HepG2 (cell line): Measurements from ENCODE around the gene MGST2. TPM values are rescaled to one million over a fixed set of nuclear protein-coding genes. Genes with fewer than 3 reads are reported as not detected.

Source experiments
- ATAC-seq: fragments of 200-7000 bp; cut with Tn5 transposase; 3 replicates; pipeline ENCODE4 v1.9.1; 2020; ENCODE audit warnings: mild to moderate bottlenecking, moderate library complexity
- BruUV-seq: library from RNA; stranded (reverse); fragments of 400-500 nt; replicated peaks from 2 replicates; lab custom pipeline; 2021; lab: Mats Ljungman, UMichigan
- CTCF ChIA-PET: fragments of 300-600 bp; formaldehyde crosslinking; extraction: SDS; loops from one replicate; lab custom pipeline; 2021; ENCODE audit warnings: low total read pairs, inconsistent platforms, low intra/inter-chr PET ratio; lab: Yijun Ruan, JAX
- POLR2A ChIA-PET: fragments of 350-600 bp; sonication (Branson Sonifier 250); formaldehyde crosslinking; loops from one replicate; lab custom pipeline; 2020; ENCODE audit warnings: antibody characterized with exemption, inconsistent platforms; lab: Yijun Ruan, JAX
- DNase-seq: peaks from one replicate; pipeline ENCODE4 v3.0.0-alpha.2; 2015; ENCODE audit warnings: low spot score
- FAIRE-seq: peaks from 3 replicates; lab custom pipeline; 2011; peaks lifted over from hg19 to GRCh38; lab: Jason Lieb, UNC
- H2AFZ ChIP-seq: one replicate; pipeline ENCODE4 v1.6.1; 2011; ENCODE audit warnings: low read length, inconsistent platforms
- H3K27ac ChIP-seq: fragments of 300-600 bp; 3 replicates; pipeline ENCODE4 v1.8.0; 2011; ENCODE audit warnings: mixed run types, mild to moderate bottlenecking, mixed read lengths, low read length, inconsistent platforms; ENCODE audit not compliant: insufficient read depth; ENCODE audit errors: extremely low read length
- H3K27me3 ChIP-seq, 2 experiments: fragments of 200-600 bp in 1 of 2; 2 replicates in 1 of 2; 3 replicates in 1 of 2; pipeline versions ENCODE4 v1.6.0 to v1.8.0; 2011; ENCODE audit warnings: low read length in 2 of 2, mild to moderate bottlenecking in 2 of 2, moderate library complexity in 2 of 2, inconsistent platforms in 1 of 2; ENCODE audit not compliant: insufficient read depth in 2 of 2, control insufficient read depth in 1 of 2
- H3K36me3 ChIP-seq, 2 experiments: fragments of 200-600 bp in 1 of 2; replicated peaks in 1 of 2; 2 replicates in 1 of 2; 3 replicates in 1 of 2; pipeline versions ENCODE4 v1.5.1 to v1.8.0; 2011; ENCODE audit warnings: low read length in 2 of 2, inconsistent platforms in 1 of 2; ENCODE audit not compliant: insufficient read depth in 2 of 2, control insufficient read depth in 1 of 2
- H3K4me1 ChIP-seq: 2 replicates; pipeline ENCODE4 v1.5.1; 2012; ENCODE audit warnings: low read length, inconsistent platforms; ENCODE audit not compliant: insufficient read depth
- H3K4me2 ChIP-seq: 2 replicates; pipeline ENCODE4 v1.6.0; 2011; ENCODE audit warnings: low read depth, low read length, inconsistent platforms
- H3K4me3 ChIP-seq, 3 experiments: fragments of 200-600 bp in 1 of 3; sonication (generic), shearing (Covaris generic) in 1 of 3; replicated peaks in 1 of 3; 2 replicates each; pipeline ENCODE4 v1.5.1; 2011 to 2016; ENCODE audit warnings: low read length in 3 of 3, inconsistent platforms in 2 of 3, low read depth in 2 of 3, mild to moderate bottlenecking in 2 of 3, control low read depth in 1 of 3, mixed read lengths in 1 of 3; ENCODE audit not compliant: insufficient read depth in 1 of 3
- H3K79me2 ChIP-seq: one replicate; pipeline ENCODE4 v1.6.1; 2011; ENCODE audit warnings: low read length, inconsistent platforms; ENCODE audit not compliant: insufficient read depth
- H3K9ac ChIP-seq: 2 replicates; pipeline ENCODE4 v1.6.0; 2011; ENCODE audit warnings: mild to moderate bottlenecking, low read depth, low read length, inconsistent platforms; ENCODE audit not compliant: insufficient read depth
- H3K9me3 ChIP-seq: 2 replicates; pipeline ENCODE4 v1.5.1; 2012; ENCODE audit warnings: mild to moderate bottlenecking, low read length
- H4K20me1 ChIP-seq: 2 replicates; pipeline ENCODE4 v1.6.0; 2011; ENCODE audit warnings: inconsistent platforms, mild to moderate bottlenecking, low read length, moderate library complexity; ENCODE audit not compliant: insufficient read depth
- ARNT2 ChIP-seq: sonication (generic); formaldehyde crosslinking; IDR thresholded peaks from 2 replicates; pipeline ENCODE4 v1.8.0; 2022; ENCODE audit warnings: mild to moderate bottlenecking, low read depth, missing genetic modification reagents, moderate library complexity
- ATF7-NPFF ChIP-seq: sonication (generic); formaldehyde crosslinking; IDR thresholded peaks from 2 replicates; pipeline ENCODE4 v1.8.1; 2023; ENCODE audit warnings: mild to moderate bottlenecking, low read depth, missing genetic modification reagents, moderate library complexity
- SMC3 ChIP-seq: IDR thresholded peaks from 2 replicates; pipeline ENCODE4 v1.6.1; 2011; ENCODE audit warnings: low read length, improper control_type of control experiment
- ZBTB3 ChIP-seq: sonication (generic); formaldehyde crosslinking; IDR thresholded peaks from 2 replicates; pipeline ENCODE4 v1.4.0; 2020; ENCODE audit warnings: low read depth, mild to moderate bottlenecking, moderate library complexity, missing genetic modification reagents, borderline replicate concordance
- ZFAT ChIP-seq: sonication (generic); formaldehyde crosslinking; conservative IDR thresholded peaks from 2 replicates; pipeline ENCODE4 v1.8.1; 2023; ENCODE audit warnings: missing genetic modification reagents, inconsistent platforms
- ZMYM2 ChIP-seq: sonication (generic); formaldehyde crosslinking; IDR thresholded peaks from 2 replicates; pipeline ENCODE4 v1.8.0; 2022; ENCODE audit warnings: mild to moderate bottlenecking, missing genetic modification reagents
- ZMYM3 ChIP-seq: sonication (generic); formaldehyde crosslinking; IDR thresholded peaks from 2 replicates; pipeline ENCODE4 v1.5.1; 2020; ENCODE audit warnings: mild to moderate bottlenecking, missing genetic modification reagents
- ZNF20 ChIP-seq: sonication (generic); formaldehyde crosslinking; IDR thresholded peaks from 2 replicates; pipeline ENCODE4 v1.4.0; 2020; ENCODE audit warnings: mild to moderate bottlenecking, moderate library complexity, missing genetic modification reagents
- ZNF547 ChIP-seq: sonication (generic); formaldehyde crosslinking; IDR thresholded peaks from 2 replicates; pipeline ENCODE4 v1.5.1; 2020; ENCODE audit warnings: mild to moderate bottlenecking, missing genetic modification reagents
- ZNF737 ChIP-seq: sonication (generic); formaldehyde crosslinking; IDR thresholded peaks from 2 replicates; pipeline ENCODE4 v1.5.0; 2020; ENCODE audit warnings: missing genetic modification reagents, mild to moderate bottlenecking, borderline replicate concordance
- ZNF773 ChIP-seq: sonication (generic); formaldehyde crosslinking; IDR thresholded peaks from 2 replicates; pipeline ENCODE4 v1.4.0; 2020; ENCODE audit warnings: missing genetic modification reagents, borderline replicate concordance
- ZSCAN29 ChIP-seq: sonication (generic); formaldehyde crosslinking; conservative IDR thresholded peaks from 2 replicates; pipeline ENCODE4 v1.4.0; 2020; ENCODE audit warnings: mild to moderate bottlenecking, missing genetic modification reagents
- WGBS: methylation state at CpG from one replicate; pipeline ENCODE4 v1.1.6; 2017; ENCODE audit warnings: low lambda C conversion rate; 5-methylcytosine and 5-hydroxymethylcytosine counted together
- in situ Hi-C: cut with HindIII; loops from 2 replicates; pipeline ENCODE4 v1.10.0; 2017; ENCODE audit warnings: low pct_unique_long_range_greater_than_20kb; ENCODE audit not compliant: extremely low pct_ligation_motif_present
- intact Hi-C: fragments of 100-400 bp; cut with micrococcal nuclease; formaldehyde crosslinking; loops from one replicate; pipeline ENCODE4 v1.10.0; 2022; ENCODE audit not compliant: unreplicated experiment
- polyA plus RNA-seq, 8 experiments: library from polyadenylated mRNA; depleted of rRNA in 3 of 8; stranded (reverse) in 7 of 8; unstranded in 1 of 8; fragments of >200 nt; fragmentation: Illumina TruSeq in 4 of 8; extraction: Trizol in 4 of 8; gene quantifications; 2 replicates each; pipeline versions ENCODE4 v1.2.1 to v1.2.3, GENCODE V29; 2011 to 2016; ENCODE audit warnings: low read depth in 4 of 8, missing spikeins in 1 of 8, mixed read lengths in 1 of 8; ENCODE audit not compliant: insufficient read depth in 1 of 8
- total RNA-seq, 5 experiments: library from RNA; depleted of rRNA; stranded (reverse); fragments of >200 nt; fragmentation: Illumina TruSeq; extraction: Trizol; gene quantifications; 2 replicates each; pipeline ENCODE4 v1.2.3, GENCODE V29; 2016; ENCODE audit warnings: low read depth in 1 of 5
- TF ChIP-seq, protein P1 (sequence below): sonication (generic); formaldehyde crosslinking; IDR thresholded peaks from 2 replicates; pipeline ENCODE4 v1.4.0; 2020; ENCODE audit warnings: mild to moderate bottlenecking, missing genetic modification reagents
- TF ChIP-seq, protein P2 (sequence below): sonication (generic); formaldehyde crosslinking; IDR thresholded peaks from 2 replicates; pipeline ENCODE4 v1.4.0; 2020; ENCODE audit warnings: mild to moderate bottlenecking, missing genetic modification reagents
- TF ChIP-seq, protein P3 (sequence below), 2 experiments: sonication (generic) in 1 of 2; formaldehyde crosslinking in 1 of 2; IDR thresholded peaks; 2 replicates each; pipeline versions ENCODE4 v1.4.0 to v1.6.1; 2018 to 2020; ENCODE audit warnings: missing genetic modification reagents in 2 of 2, borderline replicate concordance in 1 of 2, low read depth in 1 of 2, mild to moderate bottlenecking in 1 of 2, missing biosample characterization in 1 of 2
- TF ChIP-seq, protein P4 (sequence below): sonication (generic); formaldehyde crosslinking; IDR thresholded peaks from 2 replicates; pipeline ENCODE4 v1.4.0; 2020; ENCODE audit warnings: missing genetic modification reagents
- TF ChIP-seq, protein P5 (sequence below): IDR thresholded peaks from 2 replicates; pipeline ENCODE4 v1.6.1; 2016; ENCODE audit warnings: mild to moderate bottlenecking

Gene MGST2
- total and polyA plus RNA-seq, 2 of the 13 experiments (the other 11 are each of a cell fraction or from before 2014, with no cell fraction given) = 205 to 416 TPM

DNA sequence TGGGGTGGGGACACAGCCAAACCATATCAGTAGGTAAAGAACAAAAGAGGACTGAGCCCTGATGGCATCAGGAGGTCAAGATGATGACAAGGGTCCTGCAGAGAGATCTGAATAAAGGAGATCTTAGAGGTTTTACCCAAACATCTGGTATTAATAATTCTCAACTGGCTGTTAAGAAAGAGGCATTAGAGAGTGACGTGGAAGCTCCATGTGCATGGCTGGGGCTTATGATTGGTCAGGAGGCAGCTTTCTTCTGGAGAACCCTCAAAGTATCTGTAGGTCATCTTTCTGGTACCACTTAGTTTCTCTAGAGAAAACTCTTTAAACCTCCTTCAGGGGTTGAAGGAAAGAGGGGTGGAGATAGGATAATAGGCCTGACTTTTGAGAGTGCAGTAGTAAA lies 18.7 kb downstream of the MGST2 start:
- Histone ChIP-seq H3K27me3 (no peaks in the 10 kb centered on the region), H3K9ac (no peak overlapping the region), H3K4me1 (peaks cover 99% of the 10 kb centered on the region), H3K27ac (no peak overlapping the region), H2AFZ (no peak overlapping the region), H3K36me3 (peaks cover 28 to 69% of the 10 kb centered on the region in 2 experiments), H3K9me3 (no peaks in the 10 kb centered on the region), H3K4me2 (no peak overlapping the region), H3K4me3 (no peak overlapping the region), H3K79me2 (peaks cover 83% of the 10 kb centered on the region), H4K20me1 (peaks cover 66% of the 10 kb centered on the region)
- FAIRE-seq (no peak), DNase-seq (no peak), ATAC-seq (no peak)
- TF ChIP-seq, protein P1, sequence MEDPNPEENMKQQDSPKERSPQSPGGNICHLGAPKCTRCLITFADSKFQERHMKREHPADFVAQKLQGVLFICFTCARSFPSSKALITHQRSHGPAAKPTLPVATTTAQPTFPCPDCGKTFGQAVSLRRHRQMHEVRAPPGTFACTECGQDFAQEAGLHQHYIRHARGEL (CRISPR knock-in tag) = no peak
- TF ChIP-seq ZFAT (CRISPR knock-in tag) = no peak
- TF ChIP-seq, protein P2, sequence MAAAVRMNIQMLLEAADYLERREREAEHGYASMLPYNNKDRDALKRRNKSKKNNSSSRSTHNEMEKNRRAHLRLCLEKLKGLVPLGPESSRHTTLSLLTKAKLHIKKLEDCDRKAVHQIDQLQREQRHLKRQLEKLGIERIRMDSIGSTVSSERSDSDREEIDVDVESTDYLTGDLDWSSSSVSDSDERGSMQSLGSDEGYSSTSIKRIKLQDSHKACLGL (CRISPR knock-in tag) = no peak
- TF ChIP-seq ZNF547 (CRISPR knock-in tag) = no peak
- TF ChIP-seq, protein P3, sequence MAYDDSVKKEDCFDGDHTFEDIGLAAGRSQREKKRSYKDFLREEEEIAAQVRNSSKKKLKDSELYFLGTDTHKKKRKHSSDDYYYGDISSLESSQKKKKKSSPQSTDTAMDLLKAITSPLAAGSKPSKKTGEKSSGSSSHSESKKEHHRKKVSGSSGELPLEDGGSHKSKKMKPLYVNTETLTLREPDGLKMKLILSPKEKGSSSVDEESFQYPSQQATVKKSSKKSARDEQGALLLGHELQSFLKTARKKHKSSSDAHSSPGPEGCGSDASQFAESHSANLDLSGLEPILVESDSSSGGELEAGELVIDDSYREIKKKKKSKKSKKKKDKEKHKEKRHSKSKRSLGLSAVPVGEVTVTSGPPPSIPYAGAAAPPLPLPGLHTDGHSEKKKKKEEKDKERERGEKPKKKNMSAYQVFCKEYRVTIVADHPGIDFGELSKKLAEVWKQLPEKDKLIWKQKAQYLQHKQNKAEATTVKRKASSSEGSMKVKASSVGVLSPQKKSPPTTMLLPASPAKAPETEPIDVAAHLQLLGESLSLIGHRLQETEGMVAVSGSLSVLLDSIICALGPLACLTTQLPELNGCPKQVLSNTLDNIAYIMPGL (CRISPR knock-in tag; IDR thresholded peaks at IDR 0.05; ENCODE audit: borderline replicate concordance in 1 of 2, low read depth in 1 of 2) = no peak
- TF ChIP-seq ATF7-NPFF (CRISPR knock-in tag) = no peak
- TF ChIP-seq, protein P4, sequence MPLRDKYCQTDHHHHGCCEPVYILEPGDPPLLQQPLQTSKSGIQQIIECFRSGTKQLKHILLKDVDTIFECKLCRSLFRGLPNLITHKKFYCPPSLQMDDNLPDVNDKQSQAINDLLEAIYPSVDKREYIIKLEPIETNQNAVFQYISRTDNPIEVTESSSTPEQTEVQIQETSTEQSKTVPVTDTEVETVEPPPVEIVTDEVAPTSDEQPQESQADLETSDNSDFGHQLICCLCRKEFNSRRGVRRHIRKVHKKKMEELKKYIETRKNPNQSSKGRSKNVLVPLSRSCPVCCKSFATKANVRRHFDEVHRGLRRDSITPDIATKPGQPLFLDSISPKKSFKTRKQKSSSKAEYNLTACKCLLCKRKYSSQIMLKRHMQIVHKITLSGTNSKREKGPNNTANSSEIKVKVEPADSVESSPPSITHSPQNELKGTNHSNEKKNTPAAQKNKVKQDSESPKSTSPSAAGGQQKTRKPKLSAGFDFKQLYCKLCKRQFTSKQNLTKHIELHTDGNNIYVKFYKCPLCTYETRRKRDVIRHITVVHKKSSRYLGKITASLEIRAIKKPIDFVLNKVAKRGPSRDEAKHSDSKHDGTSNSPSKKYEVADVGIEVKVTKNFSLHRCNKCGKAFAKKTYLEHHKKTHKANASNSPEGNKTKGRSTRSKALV = no peak
- TF ChIP-seq ZSCAN29 (CRISPR knock-in tag) = no peak
- TF ChIP-seq ZMYM3 (CRISPR knock-in tag) = no peak
- TF ChIP-seq ZBTB3 = no peak
- no peak for TF ChIP-seq ZMYM2 (CRISPR knock-in tag)
- TF ChIP-seq ARNT2 (CRISPR knock-in tag) = no peak
- TF ChIP-seq SMC3 = no peak
- TF ChIP-seq ZNF20 (CRISPR knock-in tag) = no peak
- TF ChIP-seq, protein P5, sequence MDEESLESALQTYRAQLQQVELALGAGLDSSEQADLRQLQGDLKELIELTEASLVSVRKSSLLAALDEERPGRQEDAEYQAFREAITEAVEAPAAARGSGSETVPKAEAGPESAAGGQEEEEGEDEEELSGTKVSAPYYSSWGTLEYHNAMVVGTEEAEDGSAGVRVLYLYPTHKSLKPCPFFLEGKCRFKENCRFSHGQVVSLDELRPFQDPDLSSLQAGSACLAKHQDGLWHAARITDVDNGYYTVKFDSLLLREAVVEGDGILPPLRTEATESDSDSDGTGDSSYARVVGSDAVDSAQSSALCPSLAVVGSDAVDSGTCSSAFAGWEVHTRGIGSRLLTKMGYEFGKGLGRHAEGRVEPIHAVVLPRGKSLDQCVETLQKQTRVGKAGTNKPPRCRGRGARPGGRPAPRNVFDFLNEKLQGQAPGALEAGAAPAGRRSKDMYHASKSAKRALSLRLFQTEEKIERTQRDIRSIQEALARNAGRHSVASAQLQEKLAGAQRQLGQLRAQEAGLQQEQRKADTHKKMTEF (CRISPR knock-in tag) = no peak
- TF ChIP-seq ZNF773 (CRISPR knock-in tag) = no peak
- TF ChIP-seq ZNF737 (CRISPR knock-in tag) = no peak
- CTCF ChIA-PET = no interaction called here
- no TSS peak for BruUV-seq
- in situ Hi-C loops (no loop called here), intact Hi-C loops (no loop called here)
- WGBS = 95% methylated on average over 1 of the region's 1 CpG
- POLR2A ChIA-PET = interaction anchor here (5.2 kb wide), 1 partner anchor 18 kb away, joined by 29 read pairs; the partner anchor contains the start of gene MGST2
